Endothelial cell (in vitro differentiated cells): Measurements from ENCODE around the gene CFP. TPM values are rescaled to one million over a fixed set of nuclear protein-coding genes. Genes with fewer than 3 reads are reported as not detected.

Source experiments
- DNase-seq: peaks from one replicate; pipeline ENCODE4 v3.0.0; 2021; ENCODE audit warnings: low spot score
- H3K27ac Mint-ChIP-seq: one replicate; pipeline ENCODE4 v1.8.0; 2021; ENCODE audit warnings: mixed read lengths, inconsistent platforms; ENCODE audit not compliant: unreplicated experiment
- H3K27me3 Mint-ChIP-seq: one replicate; pipeline ENCODE4 v1.8.0; 2021; ENCODE audit warnings: mild to moderate bottlenecking, moderate library complexity, mixed read lengths, inconsistent platforms; ENCODE audit not compliant: unreplicated experiment
- H3K36me3 Mint-ChIP-seq: one replicate; pipeline ENCODE4 v1.8.0; 2021; ENCODE audit warnings: mild to moderate bottlenecking, low read depth, mixed read lengths, inconsistent platforms; ENCODE audit not compliant: unreplicated experiment
- H3K4me1 Mint-ChIP-seq: one replicate; pipeline ENCODE4 v1.8.0; 2021; ENCODE audit warnings: mild to moderate bottlenecking, mixed read lengths, inconsistent platforms; ENCODE audit not compliant: unreplicated experiment
- H3K4me3 Mint-ChIP-seq: one replicate; pipeline ENCODE4 v1.8.0; 2021; ENCODE audit warnings: mild to moderate bottlenecking, mixed read lengths, inconsistent platforms; ENCODE audit not compliant: unreplicated experiment
- H3K9me3 Mint-ChIP-seq: one replicate; pipeline ENCODE4 v1.8.0; 2021; ENCODE audit warnings: mixed read lengths, inconsistent platforms; ENCODE audit not compliant: unreplicated experiment
- total RNA-seq: library from RNA; stranded (reverse); fragmentation: NEBNext Ultra II Directional; extraction: Animal tissue kit (Norgen Biotek cat#: 25700); gene quantifications from one replicate; pipeline ENCODE4 v1.2.1, GENCODE V29; 2021; ENCODE audit not compliant: unreplicated experiment
- TF ChIP-seq, protein P1 (sequence below): fragments of 200-600 bp; sonication (generic); IDR thresholded peaks from one replicate; pipeline ENCODE4 v1.5.0; 2021; ENCODE audit warnings: antibody characterized with exemption; ENCODE audit not compliant: unreplicated experiment

CFP gene
- total RNA-seq, 1 donor from 2014 or later = 27.5 TPM

DNA sequence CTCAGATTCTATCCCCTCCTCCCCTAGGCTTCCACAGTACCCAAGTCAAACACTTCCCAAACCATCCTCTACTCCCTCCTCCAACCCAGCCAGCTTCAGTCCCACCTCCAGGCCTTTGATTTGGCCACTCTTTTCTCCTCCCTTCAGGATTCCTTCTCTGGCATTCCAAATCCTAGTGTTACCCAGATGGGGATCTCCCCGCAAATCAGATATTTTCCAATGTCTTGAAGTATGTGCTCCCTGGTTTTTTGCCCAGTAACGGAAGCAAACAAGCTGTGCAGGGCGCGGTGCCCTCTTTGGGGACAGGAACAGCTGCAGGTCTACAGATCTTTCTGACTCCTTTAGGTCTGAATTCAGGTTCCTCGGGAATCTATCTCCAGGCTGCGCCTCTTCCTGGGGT is 7.9 kb downstream of the CFP start:
- H3K27me3 Mint-ChIP-seq = peaks cover 11% of the 10 kb centered on the region
- TF ChIP-seq, protein P1, sequence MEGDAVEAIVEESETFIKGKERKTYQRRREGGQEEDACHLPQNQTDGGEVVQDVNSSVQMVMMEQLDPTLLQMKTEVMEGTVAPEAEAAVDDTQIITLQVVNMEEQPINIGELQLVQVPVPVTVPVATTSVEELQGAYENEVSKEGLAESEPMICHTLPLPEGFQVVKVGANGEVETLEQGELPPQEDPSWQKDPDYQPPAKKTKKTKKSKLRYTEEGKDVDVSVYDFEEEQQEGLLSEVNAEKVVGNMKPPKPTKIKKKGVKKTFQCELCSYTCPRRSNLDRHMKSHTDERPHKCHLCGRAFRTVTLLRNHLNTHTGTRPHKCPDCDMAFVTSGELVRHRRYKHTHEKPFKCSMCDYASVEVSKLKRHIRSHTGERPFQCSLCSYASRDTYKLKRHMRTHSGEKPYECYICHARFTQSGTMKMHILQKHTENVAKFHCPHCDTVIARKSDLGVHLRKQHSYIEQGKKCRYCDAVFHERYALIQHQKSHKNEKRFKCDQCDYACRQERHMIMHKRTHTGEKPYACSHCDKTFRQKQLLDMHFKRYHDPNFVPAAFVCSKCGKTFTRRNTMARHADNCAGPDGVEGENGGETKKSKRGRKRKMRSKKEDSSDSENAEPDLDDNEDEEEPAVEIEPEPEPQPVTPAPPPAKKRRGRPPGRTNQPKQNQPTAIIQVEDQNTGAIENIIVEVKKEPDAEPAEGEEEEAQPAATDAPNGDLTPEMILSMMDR = no peak
- H3K9me3 Mint-ChIP-seq = no peaks in the 10 kb centered on the region
- no peak for DNase-seq
- H3K4me3 Mint-ChIP-seq = no peak overlapping the region
- H3K36me3 Mint-ChIP-seq = peaks cover 7% of the 10 kb centered on the region
- no peaks in the 10 kb centered on the region for H3K4me1 Mint-ChIP-seq
- H3K27ac Mint-ChIP-seq = no peak overlapping the region

DNA sequence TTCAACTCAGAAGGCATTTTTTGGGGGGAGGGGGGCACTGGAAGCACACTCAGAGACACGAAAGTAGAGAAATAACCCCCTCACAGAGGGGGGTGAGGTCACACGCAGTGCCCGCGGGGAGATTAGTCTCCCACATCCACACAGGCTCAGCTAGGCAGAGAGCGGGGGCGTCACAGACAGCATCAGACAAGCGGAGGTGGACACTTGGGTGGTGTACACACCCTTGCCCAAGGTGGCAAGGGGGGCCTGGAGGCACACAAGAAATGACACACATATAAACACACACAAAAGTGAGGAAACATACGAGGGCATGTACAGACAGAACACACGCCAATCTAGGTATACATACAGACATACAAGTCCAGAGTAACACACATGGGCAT is 9.4 kb downstream of the CFP start:
- no peaks in the 10 kb centered on the region for H3K4me1 Mint-ChIP-seq
- peaks cover 11% of the 10 kb centered on the region for H3K27me3 Mint-ChIP-seq
- peaks cover 4% of the 10 kb centered on the region for H3K36me3 Mint-ChIP-seq
- no peak overlapping the region for H3K27ac Mint-ChIP-seq
- H3K4me3 Mint-ChIP-seq = no peak overlapping the region
- no peaks in the 10 kb centered on the region for H3K9me3 Mint-ChIP-seq
- DNase-seq = no peak
- TF ChIP-seq, protein P1 = no peak

GRCh38 chrX:47619486-47620302 is 10.0 kb downstream of the CFP start, which contains the start of gene SYN1:
TSS of gene SYN1 (minus strand) at chrX:47619857. CDS start at chrX:47619728, 129 bp downstream.
- Mint-ChIP-seq H3K4me3 (no peak within 1 kb of the TSS), H3K9me3 (no peaks in the 10 kb centered on the region), H3K27ac (no peak within 1 kb of the TSS), H3K27me3 (peaks cover 8% of the 10 kb centered on the region), H3K4me1 (no peaks in the 10 kb centered on the region), H3K36me3 (peaks cover 4% of the 10 kb centered on the region)
- DNase-seq = peak; percentile 74
- TF ChIP-seq, protein P1 = no peak

- peaks cover 8% of the 10 kb centered on the region for H3K27me3 Mint-ChIP-seq
- no peaks in the 10 kb centered on the region for H3K9me3 Mint-ChIP-seq
Measured at GRCh38 chrX:47618923-47619485, 10.7 kb downstream of the CFP start.

More at GRCh38 chrX:47618923-47619485, 10.7 kb downstream of the CFP start:
- TF ChIP-seq, protein P1 = no peak
- H3K27ac Mint-ChIP-seq = no peak overlapping the region
- no peak overlapping the region for H3K4me3 Mint-ChIP-seq
- no peaks in the 10 kb centered on the region for H3K4me1 Mint-ChIP-seq
- H3K36me3 Mint-ChIP-seq = peaks cover under 1% of the 10 kb centered on the region
- no peak for DNase-seq
